BJ (cell line): ENCODE measurements around the gene STIM1. TPM values are rescaled to one million over a fixed set of nuclear protein-coding genes. Genes with fewer than 3 reads are reported as not detected.

Experiments
- CTCF ChIA-PET: fragments of 350-600 bp; formaldehyde crosslinking; extraction: SDS; loops from one replicate; lab custom pipeline; 2021; ENCODE audit warnings: antibody characterized with exemption, inconsistent platforms; lab: Yijun Ruan, JAX
- POLR2A ChIA-PET: fragments of 300-600 bp; sonication (Branson Sonifier 250); formaldehyde crosslinking; extraction: SDS; loops from one replicate; lab custom pipeline; 2021; ENCODE audit warnings: antibody characterized with exemption; lab: Charles Lee
- DNase-seq: peaks from one replicate; pipeline ENCODE4 v3.0.0-alpha.2; 2011; ENCODE audit warnings: low read depth
- H3K27me3 ChIP-seq: 2 replicates; pipeline ENCODE4 v1.6.0; 2011; ENCODE audit warnings: low read length; ENCODE audit not compliant: control insufficient read depth, insufficient read depth
- H3K36me3 ChIP-seq: 2 replicates; pipeline ENCODE4 v1.5.1; 2011; ENCODE audit warnings: low read length; ENCODE audit not compliant: control insufficient read depth, insufficient read depth
- H3K4me3 ChIP-seq: 2 replicates; pipeline ENCODE4 v1.5.1; 2011; ENCODE audit warnings: low read depth, mild to moderate bottlenecking, control low read depth, low read length
- polyA plus RNA-seq: library from polyadenylated mRNA; depleted of rRNA; stranded (reverse); fragments of >200 nt; gene quantifications from 2 replicates; pipeline ENCODE4 v1.2.3, GENCODE V29; 2011
- TF ChIP-seq, protein P1 (sequence below): IDR thresholded peaks from 2 replicates; pipeline ENCODE4 v1.5.1; 2011; ENCODE audit warnings: low read depth, mild to moderate bottlenecking, control low read depth, inconsistent platforms, low read length, moderate library complexity; ENCODE audit not compliant: insufficient read depth

Gene STIM1
- polyA plus RNA-seq, 1 experiment, result 54.6 TPM

DNA sequence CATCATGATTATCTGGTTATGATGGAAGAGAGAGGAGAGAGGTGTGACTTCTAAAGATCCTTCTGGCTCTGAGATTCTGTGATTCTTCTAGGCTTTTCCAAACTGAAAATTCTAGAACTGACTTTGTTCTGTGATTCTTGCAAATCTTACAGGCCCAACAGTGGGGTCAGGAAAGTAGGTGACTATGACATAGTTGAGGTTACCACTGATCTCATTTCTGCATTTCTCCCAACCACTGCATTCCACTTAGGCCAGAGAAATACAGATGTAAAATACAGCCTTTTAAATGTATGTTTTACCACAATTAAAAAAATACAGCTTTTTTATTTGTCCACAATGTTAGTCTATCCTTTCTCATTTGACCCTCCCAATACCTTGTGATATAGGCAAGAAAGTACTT, 83.7 kb downstream of the STIM1 start:
- no peaks in the 10 kb centered on the region for H3K27me3 ChIP-seq
- H3K36me3 ChIP-seq, result no peaks in the 10 kb centered on the region
- TF ChIP-seq, protein P1, sequence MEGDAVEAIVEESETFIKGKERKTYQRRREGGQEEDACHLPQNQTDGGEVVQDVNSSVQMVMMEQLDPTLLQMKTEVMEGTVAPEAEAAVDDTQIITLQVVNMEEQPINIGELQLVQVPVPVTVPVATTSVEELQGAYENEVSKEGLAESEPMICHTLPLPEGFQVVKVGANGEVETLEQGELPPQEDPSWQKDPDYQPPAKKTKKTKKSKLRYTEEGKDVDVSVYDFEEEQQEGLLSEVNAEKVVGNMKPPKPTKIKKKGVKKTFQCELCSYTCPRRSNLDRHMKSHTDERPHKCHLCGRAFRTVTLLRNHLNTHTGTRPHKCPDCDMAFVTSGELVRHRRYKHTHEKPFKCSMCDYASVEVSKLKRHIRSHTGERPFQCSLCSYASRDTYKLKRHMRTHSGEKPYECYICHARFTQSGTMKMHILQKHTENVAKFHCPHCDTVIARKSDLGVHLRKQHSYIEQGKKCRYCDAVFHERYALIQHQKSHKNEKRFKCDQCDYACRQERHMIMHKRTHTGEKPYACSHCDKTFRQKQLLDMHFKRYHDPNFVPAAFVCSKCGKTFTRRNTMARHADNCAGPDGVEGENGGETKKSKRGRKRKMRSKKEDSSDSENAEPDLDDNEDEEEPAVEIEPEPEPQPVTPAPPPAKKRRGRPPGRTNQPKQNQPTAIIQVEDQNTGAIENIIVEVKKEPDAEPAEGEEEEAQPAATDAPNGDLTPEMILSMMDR, result no peak
- no peak overlapping the region for H3K4me3 ChIP-seq
- CTCF ChIA-PET, result interaction anchor here (0.7 to 5.3 kb wide), 6 partner anchors 10 to 134 kb away, joined by 3 to 21 read pairs (median 4); partner anchors contain the start of gene STIM1
- POLR2A ChIA-PET, result no interaction called here
- DNase-seq, result peak; percentile 71

DNA sequence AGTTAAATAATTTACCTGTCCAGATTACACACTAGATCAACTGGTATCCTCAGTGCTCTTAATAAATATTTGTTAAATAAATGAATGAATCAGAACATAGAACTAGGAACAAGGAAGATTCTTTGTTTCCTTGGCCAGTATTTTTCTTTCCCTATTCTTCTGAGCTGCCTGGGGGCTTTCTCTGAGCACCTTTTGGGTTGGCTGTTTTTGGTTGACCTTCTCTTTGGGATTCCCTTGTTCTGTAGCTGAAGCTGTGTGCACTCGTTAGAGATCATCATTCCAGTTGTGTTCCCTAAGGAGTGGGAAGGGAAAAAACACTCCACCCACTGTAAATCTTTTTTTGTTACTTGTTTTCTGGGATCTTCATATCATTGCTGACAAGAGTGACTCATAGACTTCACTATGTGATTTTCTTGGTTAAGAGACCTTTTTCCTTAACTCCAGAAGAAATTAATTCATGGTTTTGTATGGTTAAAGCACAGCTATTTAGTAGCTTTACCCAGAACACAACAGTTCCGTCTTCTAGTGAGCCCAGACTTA, 84.3 kb downstream of the STIM1 start:
- peak; percentile 73 for DNase-seq
- H3K4me3 ChIP-seq, result no peak overlapping the region
- CTCF ChIA-PET, result interaction anchor here (0.7 to 5.3 kb wide), 6 partner anchors 11 to 133 kb away, joined by 3 to 21 read pairs (median 4); partner anchors contain the start of gene STIM1
- TF ChIP-seq, protein P1, result no peak
- no peaks in the 10 kb centered on the region for H3K27me3 ChIP-seq
- no peaks in the 10 kb centered on the region for H3K36me3 ChIP-seq
- POLR2A ChIA-PET, result no interaction called here

DNA sequence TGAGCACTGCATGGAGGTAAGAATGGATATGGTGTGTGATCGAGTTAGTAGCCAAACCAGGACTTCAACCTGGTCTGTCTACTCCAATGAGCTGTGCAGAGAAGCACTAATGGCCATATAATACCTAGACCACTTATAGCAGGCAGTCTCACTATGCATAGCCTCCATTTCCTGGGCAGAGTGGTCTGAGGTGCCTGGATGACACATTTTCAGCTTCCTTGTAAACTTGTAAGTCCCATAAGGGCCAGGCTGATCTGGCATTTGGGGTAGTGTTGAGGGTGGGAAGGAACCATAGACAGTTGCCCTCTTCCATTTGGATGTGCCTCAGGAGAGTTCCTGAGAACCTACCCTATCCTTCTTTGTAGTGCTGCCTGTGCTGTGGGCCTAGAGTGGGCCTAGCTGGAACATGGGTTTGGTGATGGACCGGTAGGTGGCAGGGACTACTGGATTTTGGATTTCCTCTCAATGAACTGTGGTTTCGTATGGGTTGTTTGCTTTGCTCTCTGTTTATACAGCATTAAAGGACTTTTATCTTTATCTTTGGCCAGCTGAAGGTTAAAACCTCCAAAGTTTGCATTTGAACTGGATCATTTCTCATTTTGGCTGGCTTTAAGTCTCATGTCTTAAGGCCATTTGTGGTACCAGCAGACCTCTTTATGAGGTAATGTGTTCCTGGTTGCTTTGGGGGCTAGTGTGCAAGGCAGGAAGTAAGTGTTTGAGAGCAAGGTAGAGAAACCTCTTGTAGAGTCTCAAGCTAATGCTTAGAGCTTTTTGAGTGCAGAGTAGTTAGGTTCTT, 86.9 kb downstream of the STIM1 start:
- no peak for DNase-seq
- Histone ChIP-seq H3K4me3 (no peak overlapping the region), H3K36me3 (no peaks in the 10 kb centered on the region), H3K27me3 (no peaks in the 10 kb centered on the region)
- CTCF ChIA-PET, result interaction anchor here (1.0 to 5.3 kb wide), 4 partner anchors 18 to 93 kb away, joined by 3 to 21 read pairs (median 6); partner anchors contain the start of gene STIM1
- TF ChIP-seq, protein P1, result no peak
- POLR2A ChIA-PET, result no interaction called here

DNA sequence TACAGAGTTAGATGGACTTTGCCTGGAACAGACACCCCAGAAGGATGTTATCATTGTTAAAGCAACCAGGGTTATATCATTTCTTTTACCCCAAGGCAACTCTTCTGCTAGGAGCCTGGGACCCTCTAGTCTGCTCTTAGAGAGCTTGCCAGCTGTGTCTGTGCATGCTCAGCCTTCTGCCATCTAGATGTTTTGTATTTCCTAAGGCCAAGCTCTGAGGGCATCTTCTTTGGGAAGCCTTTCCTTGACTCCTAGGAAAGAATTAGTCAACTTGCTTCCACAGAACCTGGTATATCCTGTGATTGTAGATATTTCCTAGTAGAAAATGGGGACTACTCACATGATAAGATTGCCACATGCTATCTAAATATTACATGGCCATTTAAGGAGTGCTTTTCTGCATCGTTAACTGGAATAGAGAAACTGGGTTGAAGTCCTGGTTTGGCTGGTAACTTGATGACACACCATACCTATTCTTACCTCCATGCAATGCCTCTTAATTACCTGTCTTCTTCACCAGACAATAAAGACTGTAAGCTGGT, 87.6 kb downstream of the STIM1 start:
- TF ChIP-seq, protein P1, result no peak
- Histone ChIP-seq H3K27me3 (no peaks in the 10 kb centered on the region), H3K36me3 (no peaks in the 10 kb centered on the region), H3K4me3 (no peak overlapping the region)
- DNase-seq, result no peak
- CTCF ChIA-PET, result interaction anchor here (1.2 to 5.3 kb wide), 3 partner anchors 16 to 88 kb away, joined by 4 to 21 read pairs (median 8); partner anchors contain the start of gene STIM1
- POLR2A ChIA-PET, result no interaction called here

DNA sequence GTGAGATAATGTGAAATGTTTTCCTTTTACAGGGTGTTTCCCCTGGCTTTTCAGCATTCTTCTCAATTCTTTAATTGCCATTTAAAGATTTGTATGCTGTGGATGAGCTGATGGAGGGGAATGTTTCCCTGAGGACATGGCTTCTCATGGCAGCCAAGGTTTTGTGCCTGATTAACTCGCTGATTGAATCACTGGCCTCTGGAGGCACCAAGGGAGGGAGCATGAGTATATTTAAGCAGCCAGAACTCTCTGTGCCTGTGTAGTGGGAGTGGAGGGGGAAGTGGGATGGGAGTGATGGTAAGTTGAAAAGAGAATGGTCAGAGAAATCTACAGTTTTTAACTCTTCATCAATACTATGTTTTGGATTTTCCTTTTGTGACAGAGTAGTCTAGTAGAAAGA, 88.7 kb downstream of the STIM1 start:
- POLR2A ChIA-PET, result no interaction called here

More for the DNA sequence above, 88.7 kb downstream of the STIM1 start:
- Histone ChIP-seq H3K4me3 (no peak overlapping the region), H3K36me3 (no peaks in the 10 kb centered on the region), H3K27me3 (no peaks in the 10 kb centered on the region)
- TF ChIP-seq, protein P1, result no peak
- CTCF ChIA-PET, result interaction anchor here (1.2 to 1.6 kb wide), 2 partner anchors 14 to 89 kb away, joined by 4 to 8 read pairs; partner anchors contain the start of gene STIM1
- no peak for DNase-seq
